Endothelial cell of umbilical vein (primary cell): ENCODE data around the gene PLA2G15. TPM values are rescaled to one million over a fixed set of nuclear protein-coding genes. Genes with fewer than 3 reads are reported as not detected.

Experiments
- BruUV-seq: library from RNA; stranded (reverse); fragments of 400-500 nt; replicated peaks from 2 replicates; lab custom pipeline; 2021; lab: Mats Ljungman, UMichigan
- CTCF ChIA-PET: fragments of 300-600, 350-600 bp; sonication (Branson Sonifier 250); formaldehyde crosslinking; loops from one replicate; lab custom pipeline; 2021; ENCODE audit warnings: antibody characterized with exemption, inconsistent platforms; lab: Charles Lee
- POLR2A ChIA-PET: fragments of 300-600, 350-600 bp; sonication (Branson Sonifier 250); formaldehyde crosslinking; loops from one replicate; lab custom pipeline; 2021; ENCODE audit warnings: antibody characterized with exemption, inconsistent platforms; lab: Charles Lee
- DNase-seq: peaks from one replicate; pipeline ENCODE4 v3.0.0-alpha.2; 2011; ENCODE audit warnings: low read depth, low spot score
- FAIRE-seq: peaks from 2 replicates; lab custom pipeline; 2011; peaks lifted over from hg19 to GRCh38; lab: Jason Lieb, UNC
- H2AFZ ChIP-seq: 2 replicates; pipeline ENCODE4 v1.6.0; 2012; ENCODE audit warnings: low read depth, low read length, control low read depth, inconsistent platforms
- H3K27ac ChIP-seq: 2 replicates; pipeline ENCODE4 v1.5.1; 2011; ENCODE audit warnings: low read depth, mild to moderate bottlenecking, control low read depth, low read length, moderate library complexity; ENCODE audit not compliant: insufficient read depth
- H3K27me3 ChIP-seq, 2 experiments: 2 replicates each; pipeline versions ENCODE4 v1.6.0 to v1.6.1; 2011; ENCODE audit warnings: low read length in 2 of 2, mixed read lengths in 1 of 2; ENCODE audit not compliant: control insufficient read depth in 2 of 2, insufficient read depth in 2 of 2
- H3K36me3 ChIP-seq, 2 experiments: 2 replicates in 1 of 2; 3 replicates in 1 of 2; pipeline ENCODE4 v1.5.1; 2011; ENCODE audit warnings: low read length in 2 of 2, mild to moderate bottlenecking in 1 of 2, moderate library complexity in 1 of 2; ENCODE audit not compliant: control insufficient read depth in 2 of 2, insufficient read depth in 2 of 2; ENCODE audit errors: extremely low read depth in 1 of 2
- H3K4me1 ChIP-seq: 3 replicates; pipeline ENCODE4 v1.5.1; 2011; ENCODE audit warnings: mild to moderate bottlenecking, low read length; ENCODE audit not compliant: control insufficient read depth, insufficient read depth; ENCODE audit errors: extremely low read depth
- H3K4me2 ChIP-seq: 2 replicates; pipeline ENCODE4 v1.6.1; 2011; ENCODE audit warnings: low read length, control low read depth, mixed read lengths; ENCODE audit not compliant: insufficient read depth
- H3K4me3 ChIP-seq, 3 experiments: fragments of 200-600 bp in 1 of 3; sonication (generic), shearing (Covaris generic) in 1 of 3; replicated peaks in 1 of 3; 2 replicates each; pipeline ENCODE4 v1.5.1; 2011 to 2016; ENCODE audit warnings: control low read depth in 3 of 3, low read length in 3 of 3, mild to moderate bottlenecking in 2 of 3, inconsistent platforms in 1 of 3, low read depth in 1 of 3, moderate library complexity in 1 of 3; ENCODE audit not compliant: insufficient read depth in 1 of 3
- H3K79me2 ChIP-seq: 2 replicates; pipeline ENCODE4 v1.6.0; 2012; ENCODE audit warnings: low read length, inconsistent platforms; ENCODE audit not compliant: control insufficient read depth, insufficient read depth
- H3K9ac ChIP-seq: replicated peaks from 2 replicates; pipeline ENCODE3; 2011; ENCODE audit warnings: low read length, control low read depth; ENCODE audit not compliant: insufficient read depth; ENCODE audit errors: extremely low read depth
- H3K9me1 ChIP-seq: replicated peaks from 3 replicates; pipeline ENCODE4 v1.6.0; 2011; ENCODE audit warnings: mild to moderate bottlenecking, low read length; ENCODE audit not compliant: control insufficient read depth, insufficient read depth; ENCODE audit errors: extremely low read depth
- H3K9me3 ChIP-seq: replicated peaks from 2 replicates; pipeline ENCODE4 v1.5.1; 2012; ENCODE audit warnings: low read length, inconsistent platforms; ENCODE audit not compliant: control insufficient read depth, insufficient read depth
- H4K20me1 ChIP-seq: replicated peaks from 2 replicates; pipeline ENCODE3; 2011; ENCODE audit warnings: mild to moderate bottlenecking, low read length; ENCODE audit not compliant: control insufficient read depth, insufficient read depth; ENCODE audit errors: extremely low read depth
- EZH2 ChIP-seq: IDR thresholded peaks from 2 replicates; pipeline ENCODE4 v1.6.1; 2012; ENCODE audit warnings: borderline replicate concordance, low read depth, mild to moderate bottlenecking, moderate library complexity, low read length, inconsistent platforms; ENCODE audit not compliant: severe bottlenecking
- FOS ChIP-seq: IDR thresholded peaks from 2 replicates; pipeline ENCODE4 v1.6.1; 2011; ENCODE audit warnings: mild to moderate bottlenecking, low read length, moderate library complexity, borderline replicate concordance; ENCODE audit not compliant: insufficient read depth
- GATA2 ChIP-seq: IDR thresholded peaks from 2 replicates; pipeline ENCODE4 v1.7.0; 2011; ENCODE audit warnings: low read depth, mild to moderate bottlenecking, moderate library complexity, mixed read lengths, low read length; ENCODE audit not compliant: insufficient read length, insufficient read depth
- JUN ChIP-seq: IDR thresholded peaks from 2 replicates; pipeline ENCODE4 v1.6.1; 2011; ENCODE audit warnings: borderline replicate concordance, low read depth; ENCODE audit not compliant: insufficient read length, insufficient read depth
- MYC ChIP-seq: IDR thresholded peaks from one replicate; pipeline ENCODE4 v1.6.1; 2011; ENCODE audit warnings: mild to moderate bottlenecking, low read depth, low read length
- POLR2A ChIP-seq: IDR thresholded peaks from 2 replicates; pipeline ENCODE4 v1.6.1; 2012; ENCODE audit warnings: low read depth, mild to moderate bottlenecking, control low read depth, low read length
- POLR2AphosphoS5 ChIP-seq: IDR thresholded peaks from 2 replicates; pipeline ENCODE4 v1.6.1; 2012; ENCODE audit warnings: low read depth, mild to moderate bottlenecking, control low read depth, low read length, moderate library complexity; ENCODE audit not compliant: insufficient read depth
- dilution Hi-C: fragments of 300-500 bp; cut with MboI; formaldehyde crosslinking; loops from one replicate; pipeline ENCODE4 v1.15.0; 2019; ENCODE audit warnings: low sequenced_read_pairs; ENCODE audit not compliant: extremely low pct_ligation_motif_present
- intact Hi-C: fragments of 100-400 bp; cut with micrococcal nuclease; formaldehyde crosslinking; loops from one replicate; pipeline ENCODE4 v1.10.0; 2022
- polyA plus RNA-seq, 4 experiments: library from polyadenylated mRNA; depleted of rRNA in 3 of 4; stranded (reverse) in 3 of 4; unstranded in 1 of 4; fragments of >200 nt; gene quantifications; 2 replicates each; pipeline versions ENCODE4 v1.2.1 to v1.2.3, GENCODE V29; 2011 to 2012; ENCODE audit warnings: missing spikeins in 1 of 4
- total RNA-seq: library from RNA; stranded (reverse); gene quantifications from 2 replicates; pipeline ENCODE4 v1.2.3, GENCODE V29; 2021
- TF ChIP-seq, protein P1 (sequence below): IDR thresholded peaks from 2 replicates; pipeline ENCODE4 v1.6.1; 2011; ENCODE audit not compliant: insufficient read depth, insufficient read length
- TF ChIP-seq, protein P2 (sequence below), 2 donors: IDR thresholded peaks; 1 replicate in 1 of 2; 2 replicates in 1 of 2; pipeline ENCODE4 v1.5.1; 2011; ENCODE audit warnings: low read length in 2 of 2, mild to moderate bottlenecking in 2 of 2, moderate library complexity in 2 of 2, control low read depth in 1 of 2, inconsistent platforms in 1 of 2, low read depth in 1 of 2; ENCODE audit not compliant: insufficient read depth in 1 of 2; ENCODE audit errors: extremely low read depth in 1 of 2

Gene PLA2G15
- total and polyA plus RNA-seq, 2 donors (not counting 3 experiments of a cell fraction or from before 2014, with no cell fraction given): 24.3 to 41.8 TPM

DNA sequence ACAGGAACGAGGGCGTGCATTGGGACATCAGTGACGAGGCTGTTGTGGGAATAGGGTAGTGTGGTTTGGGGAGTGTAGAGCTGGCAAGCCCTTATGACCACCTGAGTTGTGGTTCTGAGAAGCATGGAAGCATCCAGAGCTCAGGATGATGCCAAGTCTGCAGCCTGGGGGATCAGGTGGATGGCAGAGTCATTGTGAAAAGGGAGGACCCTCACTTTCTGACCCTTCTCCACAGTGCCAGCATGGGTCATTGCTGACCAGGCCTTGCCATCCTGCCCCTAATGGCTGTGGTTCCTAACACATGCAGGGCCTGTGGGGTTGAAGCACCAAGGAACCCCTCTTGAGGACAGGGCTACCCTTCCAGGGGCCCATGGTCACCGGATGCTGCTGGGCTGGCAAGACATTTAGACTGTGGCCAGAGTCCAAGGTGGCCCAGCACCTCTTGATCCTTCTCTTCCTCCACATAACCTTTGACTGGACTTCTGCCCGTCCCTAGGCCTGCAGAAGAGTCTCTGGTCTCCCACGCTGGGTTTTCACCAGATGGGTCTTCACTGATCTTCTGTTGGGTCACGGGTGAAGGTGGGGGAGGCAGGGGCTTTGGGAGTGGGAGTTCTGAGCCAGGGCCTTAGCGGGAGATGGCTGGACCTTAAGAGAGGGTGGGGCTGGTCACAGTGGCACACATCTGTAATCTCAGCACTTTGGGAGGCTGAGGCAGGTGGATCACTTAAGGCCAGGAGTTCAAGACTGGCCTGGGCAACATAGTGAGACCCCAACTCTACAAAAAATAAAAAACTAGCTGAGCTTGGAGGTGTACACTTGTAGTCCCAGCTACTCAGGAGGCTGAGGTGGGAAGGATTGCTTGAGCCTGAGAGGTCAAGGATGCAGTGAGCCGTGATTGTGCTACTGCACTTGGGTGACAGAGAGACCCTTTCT lies 2.0 kb upstream of the PLA2G15 start:
- no TSS peak for BruUV-seq
- H2AFZ ChIP-seq: no peak overlapping the region
- H3K79me2 ChIP-seq: no peaks in the 10 kb centered on the region
- H3K9ac ChIP-seq: no peak overlapping the region
- POLR2A ChIA-PET: interaction anchor here (1.5 kb wide), 1 partner anchor 21 kb away, joined by 11 read pairs; the partner anchor contains the start of gene SLC7A6
- no peak overlapping the region for H3K27ac ChIP-seq
- no peaks in the 10 kb centered on the region for H3K9me3 ChIP-seq
- H3K36me3 ChIP-seq: no peaks in the 10 kb centered on the region
- intact Hi-C loops: no loop called here
- peaks cover 9% of the 10 kb centered on the region for H3K4me1 ChIP-seq
- no peaks in the 10 kb centered on the region for H3K9me1 ChIP-seq
- H3K27me3 ChIP-seq: no peaks in the 10 kb centered on the region
- no peak overlapping the region for H3K4me3 ChIP-seq
- TF ChIP-seq POLR2A (no peak), FOS (no peak), JUN (no peak), MYC (no peak), EZH2 (no peak), GATA2 (no peak), POLR2AphosphoS5 (no peak)
- TF ChIP-seq, protein P1, sequence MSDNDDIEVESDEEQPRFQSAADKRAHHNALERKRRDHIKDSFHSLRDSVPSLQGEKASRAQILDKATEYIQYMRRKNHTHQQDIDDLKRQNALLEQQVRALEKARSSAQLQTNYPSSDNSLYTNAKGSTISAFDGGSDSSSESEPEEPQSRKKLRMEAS: no peak
- TF ChIP-seq, protein P2, sequence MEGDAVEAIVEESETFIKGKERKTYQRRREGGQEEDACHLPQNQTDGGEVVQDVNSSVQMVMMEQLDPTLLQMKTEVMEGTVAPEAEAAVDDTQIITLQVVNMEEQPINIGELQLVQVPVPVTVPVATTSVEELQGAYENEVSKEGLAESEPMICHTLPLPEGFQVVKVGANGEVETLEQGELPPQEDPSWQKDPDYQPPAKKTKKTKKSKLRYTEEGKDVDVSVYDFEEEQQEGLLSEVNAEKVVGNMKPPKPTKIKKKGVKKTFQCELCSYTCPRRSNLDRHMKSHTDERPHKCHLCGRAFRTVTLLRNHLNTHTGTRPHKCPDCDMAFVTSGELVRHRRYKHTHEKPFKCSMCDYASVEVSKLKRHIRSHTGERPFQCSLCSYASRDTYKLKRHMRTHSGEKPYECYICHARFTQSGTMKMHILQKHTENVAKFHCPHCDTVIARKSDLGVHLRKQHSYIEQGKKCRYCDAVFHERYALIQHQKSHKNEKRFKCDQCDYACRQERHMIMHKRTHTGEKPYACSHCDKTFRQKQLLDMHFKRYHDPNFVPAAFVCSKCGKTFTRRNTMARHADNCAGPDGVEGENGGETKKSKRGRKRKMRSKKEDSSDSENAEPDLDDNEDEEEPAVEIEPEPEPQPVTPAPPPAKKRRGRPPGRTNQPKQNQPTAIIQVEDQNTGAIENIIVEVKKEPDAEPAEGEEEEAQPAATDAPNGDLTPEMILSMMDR (IDR thresholded peaks at IDR 0.05; ENCODE audit: extremely low read depth in 1 of 2, insufficient read depth in 1 of 2, low read depth in 1 of 2, low read length in 2 of 2): no peak
- FAIRE-seq (no peak), DNase-seq (no peak)
- CTCF ChIA-PET: interaction anchor here (0.6 to 1.7 kb wide), 6 partner anchors 19 to 484 kb away, joined by 3 to 8 read pairs (median 4); partner anchors contain the start of gene SLC7A6
- dilution Hi-C loops: no loop called here
- no peak overlapping the region for H3K4me2 ChIP-seq
- no peaks in the 10 kb centered on the region for H4K20me1 ChIP-seq
